NCI-H1417 (cell line): ENCODE data around the gene RIGI.
A peak's percentile ranks its signal among the peaks of the same experiment; 100 is the strongest.
"Not testable (repeated sequence)": the region's sequence is repeated elsewhere in the genome, so short reads cannot be mapped to it uniquely, and the experiment has no call there.

Experiments
- DNase-seq, 3 experiments: peaks; one replicate each; lab custom pipeline; 2025; lab: John Stamatoyannopoulos, UW

The RIGI gene

GRCh38 chr9:32526707-32527048 is 682 bp upstream of the RIGI start:
- no peak for DNase-seq

- peak in 1 of 3 experiments; percentile 60 for DNase-seq
Measured at GRCh38 chr9:32525709-32526030, 326 bp downstream of the RIGI start.

GRCh38 chr9:32524892-32525708 is 896 bp downstream of the RIGI start:
- DNase-seq: peak in 2 of 3 experiments; percentile 71 to 87

- not testable (repeated sequence) for DNase-seq
Measured at GRCh38 chr9:32524558-32524891, 1.5 kb downstream of the RIGI start.

GRCh38 chr9:32523910-32524309 is 2.1 kb downstream of the RIGI start:
- DNase-seq: no peak

- DNase-seq: no peak
Measured at GRCh38 chr9:32518276-32518675, 7.7 kb downstream of the RIGI start.

- no peak for DNase-seq
Measured at GRCh38 chr9:32516241-32516640, 9.8 kb downstream of the RIGI start.

GRCh38 chr9:32508728-32509127 is 17.3 kb downstream of the RIGI start:
- peak in 1 of 3 experiments; percentile 2 for DNase-seq

GRCh38 chr9:32503008-32503407 is 23.0 kb downstream of the RIGI start:
- no peak for DNase-seq

GRCh38 chr9:32502464-32502863 is 23.5 kb downstream of the RIGI start:
- no peak for DNase-seq

GRCh38 chr9:32501868-32502267 is 24.1 kb downstream of the RIGI start:
- DNase-seq: no peak

- DNase-seq: no peak
Measured at GRCh38 chr9:32500768-32501167, 25.2 kb downstream of the RIGI start.

- DNase-seq: no peak
Measured at GRCh38 chr9:32497921-32498320, 28.1 kb downstream of the RIGI start.

- no peak for DNase-seq
Measured at GRCh38 chr9:32490601-32491000, 35.4 kb downstream of the RIGI start.

- DNase-seq: no peak
Measured at GRCh38 chr9:32487981-32488380, 38.0 kb downstream of the RIGI start.

GRCh38 chr9:32486839-32487562 is 39.0 kb downstream of the RIGI start:
- no peak for DNase-seq

- no peak for DNase-seq
Measured at GRCh38 chr9:32483343-32483742, 42.7 kb downstream of the RIGI start.
